ENCODE data around the gene CAPG. TPM values are rescaled to one million over a fixed set of nuclear protein-coding genes. Genes with fewer than 3 reads are reported as not detected.

The CAPG gene
- total RNA-seq, 1 experiment from 2014 or later = 117 TPM

- TF ChIP-seq ZSCAN18 (CRISPR knock-in tag; IDR thresholded peaks at IDR 0.05) (no peak), NFYB (CRISPR knock-in tag; conservative IDR thresholded peaks at IDR 0.05; ENCODE audit: low read depth) (no peak), GTF2I (CRISPR knock-in tag; conservative IDR thresholded peaks at IDR 0.05) (no peak)
- TF ChIP-seq, protein P1, sequence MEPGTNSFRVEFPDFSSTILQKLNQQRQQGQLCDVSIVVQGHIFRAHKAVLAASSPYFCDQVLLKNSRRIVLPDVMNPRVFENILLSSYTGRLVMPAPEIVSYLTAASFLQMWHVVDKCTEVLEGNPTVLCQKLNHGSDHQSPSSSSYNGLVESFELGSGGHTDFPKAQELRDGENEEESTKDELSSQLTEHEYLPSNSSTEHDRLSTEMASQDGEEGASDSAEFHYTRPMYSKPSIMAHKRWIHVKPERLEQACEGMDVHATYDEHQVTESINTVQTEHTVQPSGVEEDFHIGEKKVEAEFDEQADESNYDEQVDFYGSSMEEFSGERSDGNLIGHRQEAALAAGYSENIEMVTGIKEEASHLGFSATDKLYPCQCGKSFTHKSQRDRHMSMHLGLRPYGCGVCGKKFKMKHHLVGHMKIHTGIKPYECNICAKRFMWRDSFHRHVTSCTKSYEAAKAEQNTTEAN (CRISPR knock-in tag; IDR thresholded peaks at IDR 0.05) = no peak
Observed at GRCh38 chr2:85400023-85400422, 10.1 kb downstream of the CAPG start (continued).

DNA sequence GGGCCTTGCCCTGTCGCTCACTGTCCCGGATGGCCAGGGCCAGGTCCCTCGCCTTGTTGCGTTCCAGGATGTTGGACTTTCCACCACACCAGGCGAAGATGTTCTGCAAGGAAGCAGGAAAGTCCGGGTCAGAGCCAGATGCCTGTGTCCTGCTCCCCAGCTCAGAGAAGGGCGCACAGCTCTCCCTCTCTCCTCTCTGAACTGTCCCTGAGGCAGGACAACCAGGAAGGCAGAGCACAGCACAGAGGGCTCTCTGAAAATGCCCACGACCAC, 11.0 kb downstream of the CAPG start:
- Mint-ChIP-seq H3K4me1 (peaks cover 13% of the 10 kb centered on the region), H3K4me3 (no peak overlapping the region), H3K9me3 (peaks cover 4% of the 10 kb centered on the region; the same call in 1 of the 2 replicates), H3K27me3 (ENCODE audit: low read depth) (no peaks in the 10 kb centered on the region), H3K27ac (no peak overlapping the region), H3K36me3 (peaks cover 50% of the 10 kb centered on the region)
- ChIA-PET POLR2A (no interaction called here), CTCF (no interaction called here)
- ATAC-seq (no peak), DNase-seq (ENCODE audit: low spot score) (no peak)
- TF ChIP-seq, protein P2, sequence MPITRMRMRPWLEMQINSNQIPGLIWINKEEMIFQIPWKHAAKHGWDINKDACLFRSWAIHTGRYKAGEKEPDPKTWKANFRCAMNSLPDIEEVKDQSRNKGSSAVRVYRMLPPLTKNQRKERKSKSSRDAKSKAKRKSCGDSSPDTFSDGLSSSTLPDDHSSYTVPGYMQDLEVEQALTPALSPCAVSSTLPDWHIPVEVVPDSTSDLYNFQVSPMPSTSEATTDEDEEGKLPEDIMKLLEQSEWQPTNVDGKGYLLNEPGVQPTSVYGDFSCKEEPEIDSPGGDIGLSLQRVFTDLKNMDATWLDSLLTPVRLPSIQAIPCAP (CRISPR knock-in tag; IDR thresholded peaks at IDR 0.05) = no peak
- TF ChIP-seq ZNF219 (CRISPR knock-in tag; IDR thresholded peaks at IDR 0.05; ENCODE audit: borderline replicate concordance) = no peak
- TF ChIP-seq EMX1 (CRISPR knock-in tag; IDR thresholded peaks at IDR 0.05) = no peak
- TF ChIP-seq ZNF425 (CRISPR knock-in tag; conservative IDR thresholded peaks at IDR 0.05) = no peak
- no peak for TF ChIP-seq AFF4 (CRISPR knock-in tag; IDR thresholded peaks at IDR 0.05; ENCODE audit: borderline replicate concordance)
- no peak for TF ChIP-seq JAZF1 (CRISPR knock-in tag; IDR thresholded peaks at IDR 0.05)
- no peak for TF ChIP-seq ZNF671 (CRISPR knock-in tag; IDR thresholded peaks at IDR 0.05)
- no peak for TF ChIP-seq ZNF317 (CRISPR knock-in tag; IDR thresholded peaks at IDR 0.05; ENCODE audit: borderline replicate concordance, low read depth)
- no peak for TF ChIP-seq ERG (CRISPR knock-in tag; IDR thresholded peaks at IDR 0.05)
- no peak for TF ChIP-seq PRRX2 (CRISPR knock-in tag; IDR thresholded peaks at IDR 0.05)
- TF ChIP-seq NR1H2 (CRISPR knock-in tag; IDR thresholded peaks at IDR 0.05) = no peak
- no peak for TF ChIP-seq ESRRA (CRISPR knock-in tag; IDR thresholded peaks at IDR 0.05; ENCODE audit: borderline replicate concordance)
- TF ChIP-seq ZNF396 (CRISPR knock-in tag; IDR thresholded peaks at IDR 0.05; ENCODE audit: borderline replicate concordance) = no peak
- TF ChIP-seq TCF7 (CRISPR knock-in tag; IDR thresholded peaks at IDR 0.05; ENCODE audit: low read depth) = no peak

Measured in WTC11 (cell line).